Left renal pelvis (tissue), 4 donors: ENCODE results near the gene ADD1. TPM values are rescaled to one million over a fixed set of nuclear protein-coding genes. Genes with fewer than 3 reads are reported as not detected.
"Not testable (repeated sequence)": the region's sequence is repeated elsewhere in the genome, so short reads cannot be mapped to it uniquely, and the experiment has no call there.

Experiments
- DNase-seq, 4 donors: peaks; one replicate each; pipeline ENCODE4 v3.0.0-alpha.2; 2013; ENCODE audit warnings: low read depth in 4 of 4, low spot score in 3 of 4
- polyA plus RNA-seq, 4 donors: library from polyadenylated mRNA; unstranded; fragments of 120-200 nt; gene quantifications; one replicate each; pipeline ENCODE4 v1.2.1, GENCODE V29; 2013; ENCODE audit not compliant: insufficient read length in 4 of 4

Gene ADD1
- polyA plus RNA-seq, 4 donors = 246 to 304 (median 267) TPM

GRCh38 chr4:2960450-2960849 lies 116.8 kb downstream of the ADD1 start:
- not testable (repeated sequence) for DNase-seq

- no peak for DNase-seq
Measured at GRCh38 chr4:2961421-2961810, 117.8 kb downstream of the ADD1 start.

- DNase-seq = no peak
Measured at GRCh38 chr4:2961811-2962441, 118.3 kb downstream of the ADD1 start.

GRCh38 chr4:2962614-2963174 lies 119.0 kb downstream of the ADD1 start:
- no peak for DNase-seq

GRCh38 chr4:2963175-2963965 lies 119.7 kb downstream of the ADD1 start, which contains the start of the genes GRK4 and NOP14:
Gene GRK4 (plus strand): TSS chr4:2963571. CDS start chr4:2964071, 500 bp downstream.
Gene NOP14 (minus strand): TSS chr4:2963406. CDS start chr4:2963319, 87 bp downstream.
- peak; percentile 94 to 95 (median 95) for DNase-seq

- no peak for DNase-seq
Measured at GRCh38 chr4:2963966-2964471, 120.4 kb downstream of the ADD1 start.

- no peak for DNase-seq
Measured at GRCh38 chr4:2964706-2965258, 121.1 kb downstream of the ADD1 start.

GRCh38 chr4:2965262-2965661 lies 121.6 kb downstream of the ADD1 start:
- no peak for DNase-seq

GRCh38 chr4:2968381-2968780 lies 124.7 kb downstream of the ADD1 start:
- DNase-seq = no peak

GRCh38 chr4:2971275-2971674 lies 127.6 kb downstream of the ADD1 start:
- DNase-seq = no peak

- DNase-seq = no peak
Measured at GRCh38 chr4:2977211-2978088, 133.8 kb downstream of the ADD1 start.

Other genes with a start within 250 kb of the ADD1 start
- gene TNIP2, start 87.5 kb upstream of the ADD1 start, polyA plus RNA-seq = 10 to 100 TPM; 14.7 to 24.5 (median 18.3) TPM
- gene SH3BP2, start 50.8 kb upstream of the ADD1 start, polyA plus RNA-seq = 10 to 100 TPM; 27.5 to 52.0 (median 30.7) TPM
- 10 to 100 TPM; 18.0 to 33.7 (median 30.8) TPM for gene NOP14, start 119.6 kb downstream of the ADD1 start, polyA plus RNA-seq
- 10 to 100 TPM in 1 of 4 donors, 1 to 10 TPM in 3; 6.6 to 11.5 (median 9.1) TPM for gene GRK4, start 119.7 kb downstream of the ADD1 start, polyA plus RNA-seq
- not detected for gene HTT-AS, start 230.7 kb downstream of the ADD1 start, polyA plus RNA-seq
- gene HTT, start 230.8 kb downstream of the ADD1 start, polyA plus RNA-seq = 10 to 100 TPM; 20.7 to 41.5 (median 33.9) TPM